ENCODE measurements around the gene SNX15. TPM values are rescaled to one million over a fixed set of nuclear protein-coding genes. Genes with fewer than 3 reads are reported as not detected.

Gene SNX15
- total RNA-seq, 2 donors from 2014 or later = 14.2 to 16.4 TPM

DNA sequence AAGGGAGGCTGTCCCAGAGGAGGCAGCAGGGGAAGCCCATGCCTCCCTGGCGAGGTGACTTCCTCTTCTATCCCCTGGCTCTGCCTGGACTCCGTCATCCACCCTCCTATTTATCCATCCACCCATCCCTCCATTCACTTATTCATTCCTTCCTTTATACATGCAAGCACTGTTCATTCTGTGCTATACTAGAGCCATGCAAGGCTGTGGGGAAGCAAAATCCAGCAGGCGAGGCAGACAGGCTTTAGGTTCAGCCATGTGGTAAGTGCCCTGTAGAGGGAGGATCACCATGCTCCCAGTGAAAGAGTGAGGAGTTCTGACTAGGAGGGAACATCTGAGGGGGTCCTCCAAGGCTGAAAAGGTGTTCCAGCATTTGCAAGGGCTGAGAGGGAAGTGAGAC lies 32.3 kb downstream of the SNX15 start:
- TF ChIP-seq, protein P1, sequence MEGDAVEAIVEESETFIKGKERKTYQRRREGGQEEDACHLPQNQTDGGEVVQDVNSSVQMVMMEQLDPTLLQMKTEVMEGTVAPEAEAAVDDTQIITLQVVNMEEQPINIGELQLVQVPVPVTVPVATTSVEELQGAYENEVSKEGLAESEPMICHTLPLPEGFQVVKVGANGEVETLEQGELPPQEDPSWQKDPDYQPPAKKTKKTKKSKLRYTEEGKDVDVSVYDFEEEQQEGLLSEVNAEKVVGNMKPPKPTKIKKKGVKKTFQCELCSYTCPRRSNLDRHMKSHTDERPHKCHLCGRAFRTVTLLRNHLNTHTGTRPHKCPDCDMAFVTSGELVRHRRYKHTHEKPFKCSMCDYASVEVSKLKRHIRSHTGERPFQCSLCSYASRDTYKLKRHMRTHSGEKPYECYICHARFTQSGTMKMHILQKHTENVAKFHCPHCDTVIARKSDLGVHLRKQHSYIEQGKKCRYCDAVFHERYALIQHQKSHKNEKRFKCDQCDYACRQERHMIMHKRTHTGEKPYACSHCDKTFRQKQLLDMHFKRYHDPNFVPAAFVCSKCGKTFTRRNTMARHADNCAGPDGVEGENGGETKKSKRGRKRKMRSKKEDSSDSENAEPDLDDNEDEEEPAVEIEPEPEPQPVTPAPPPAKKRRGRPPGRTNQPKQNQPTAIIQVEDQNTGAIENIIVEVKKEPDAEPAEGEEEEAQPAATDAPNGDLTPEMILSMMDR (conservative IDR thresholded peaks at IDR 0.05) = no peak
- no peaks in the 10 kb centered on the region for H3K36me3 Mint-ChIP-seq (ENCODE audit: low read depth)
- Histone ChIP-seq H3K4me3 (ENCODE audit: low read length) (no peak overlapping the region), H3K9me3 (ENCODE audit: control insufficient read depth, low read length) (no peaks in the 10 kb centered on the region), H3K27ac (ENCODE audit: low read depth, low read length) (no peak overlapping the region), H3K36me3 (ENCODE audit: control insufficient read depth, insufficient read depth, low read length) (no peaks in the 10 kb centered on the region), H3K27me3 (ENCODE audit: control insufficient read depth, insufficient read depth, low read length, poor library complexity, severe bottlenecking) (no peaks in the 10 kb centered on the region), H3K4me1 (ENCODE audit: control insufficient read depth, insufficient read depth, low read length) (no peaks in the 10 kb centered on the region), H3K9ac (ENCODE audit: extremely low read depth, low read length, poor library complexity, severe bottlenecking) (no peak overlapping the region)
- H3K9me3 Mint-ChIP-seq = no peaks in the 10 kb centered on the region
- H3K27ac Mint-ChIP-seq = no peak overlapping the region
- no peak for DNase-seq
- H3K4me1 Mint-ChIP-seq = no peaks in the 10 kb centered on the region
- H3K4me3 Mint-ChIP-seq = no peak overlapping the region
- WGBS, 2 experiments (ENCODE audit: insufficient coverage in 1 of 2, insufficient read length in 1 of 2) = 81 to 85% methylated on average over 2 to 3 of the region's 3 CpGs
- H3K27me3 Mint-ChIP-seq (ENCODE audit: insufficient read depth) = peaks cover 4% of the 10 kb centered on the region

DNA sequence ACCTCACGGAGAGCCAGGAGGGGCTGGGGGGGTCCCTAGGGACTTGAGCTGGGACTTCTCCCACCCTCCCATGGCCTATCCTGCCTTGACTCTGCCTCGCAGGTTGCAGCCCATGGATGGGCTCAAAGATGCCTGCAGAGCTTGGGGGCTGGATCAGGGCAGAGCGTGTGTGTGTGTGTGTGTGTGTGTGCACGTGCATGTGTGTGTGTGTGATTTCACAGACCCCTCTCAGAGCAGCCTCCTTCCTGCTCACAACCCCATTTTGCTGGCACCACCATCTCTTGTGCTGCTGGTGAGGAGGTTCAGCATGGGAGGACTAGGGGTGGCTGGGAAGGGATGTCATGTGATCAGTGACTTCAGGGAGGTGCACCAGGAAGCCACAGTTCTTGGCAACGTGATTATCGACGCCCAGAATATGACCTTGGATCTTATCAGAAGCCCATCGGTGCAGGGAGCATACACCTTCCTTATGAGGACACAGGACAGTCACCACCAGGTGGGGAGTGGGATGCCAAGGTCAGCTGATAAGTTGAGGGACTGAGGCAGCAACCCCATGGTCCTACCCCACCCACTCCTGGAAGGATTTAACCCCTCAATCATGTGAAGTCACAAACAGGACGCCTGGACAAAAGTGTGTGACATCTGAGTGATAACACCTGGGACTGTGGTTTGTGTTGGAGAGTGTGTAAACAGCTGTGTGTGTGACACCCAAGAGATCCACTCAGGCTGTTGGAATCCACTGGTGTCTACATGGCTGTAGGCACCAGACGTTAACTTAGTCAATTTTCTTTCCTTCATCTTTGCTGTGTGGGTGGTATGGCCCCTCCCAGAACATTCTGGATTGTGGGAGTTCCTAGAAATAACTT lies 33.0 kb downstream of the SNX15 start:
- Histone ChIP-seq H3K27ac (ENCODE audit: low read depth, low read length) (no peak overlapping the region), H3K36me3 (ENCODE audit: control insufficient read depth, insufficient read depth, low read length) (no peaks in the 10 kb centered on the region), H3K9me3 (ENCODE audit: control insufficient read depth, low read length) (no peaks in the 10 kb centered on the region), H3K9ac (ENCODE audit: extremely low read depth, low read length, poor library complexity, severe bottlenecking) (no peak overlapping the region), H3K27me3 (ENCODE audit: control insufficient read depth, insufficient read depth, low read length, poor library complexity, severe bottlenecking) (no peaks in the 10 kb centered on the region), H3K4me1 (ENCODE audit: control insufficient read depth, insufficient read depth, low read length) (no peaks in the 10 kb centered on the region), H3K4me3 (ENCODE audit: low read length) (no peak overlapping the region)
- Mint-ChIP-seq H3K9me3 (no peaks in the 10 kb centered on the region), H3K4me1 (no peaks in the 10 kb centered on the region), H3K27me3 (ENCODE audit: insufficient read depth) (peaks cover 4% of the 10 kb centered on the region), H3K27ac (no peak overlapping the region), H3K36me3 (ENCODE audit: low read depth) (no peaks in the 10 kb centered on the region), H3K4me3 (no peak overlapping the region)
- WGBS, 2 experiments (ENCODE audit: insufficient coverage in 1 of 2, insufficient read length in 1 of 2) = 89 to 94% methylated on average over 3 to 9 of the region's 10 CpGs
- DNase-seq = no peak
- TF ChIP-seq, protein P1 (conservative IDR thresholded peaks at IDR 0.05) = no peak

DNA sequence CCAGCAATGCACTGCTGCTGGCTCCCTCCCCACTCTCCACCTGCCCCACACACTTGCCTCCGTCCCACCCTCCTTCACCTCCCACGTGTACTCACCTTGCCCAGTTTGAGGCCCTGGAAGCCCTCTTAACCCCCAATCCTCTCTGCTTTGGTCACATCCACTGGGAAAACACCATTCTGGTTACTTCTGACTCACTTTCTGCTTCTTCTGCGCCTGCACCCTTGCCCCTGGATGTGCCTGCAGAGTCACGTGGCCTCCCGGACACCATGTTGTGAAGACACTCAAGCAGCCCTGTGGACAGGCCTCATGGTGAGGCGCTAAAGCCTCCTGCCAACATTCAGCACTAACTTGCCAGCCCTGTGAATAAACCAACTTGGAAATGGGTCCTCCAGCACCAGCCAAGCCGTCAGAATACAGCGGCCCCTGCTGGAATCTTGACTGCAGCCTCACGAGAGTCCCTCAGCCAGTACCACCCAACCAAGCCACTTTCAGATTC lies 33.7 kb downstream of the SNX15 start:
- H3K27ac ChIP-seq (ENCODE audit: low read depth, low read length) = no peak overlapping the region
- TF ChIP-seq, protein P1 (conservative IDR thresholded peaks at IDR 0.05) = peak; percentile 75
- H3K4me1 Mint-ChIP-seq = no peaks in the 10 kb centered on the region
- no peak overlapping the region for H3K4me3 Mint-ChIP-seq
- WGBS, 2 experiments (ENCODE audit: insufficient coverage in 1 of 2, insufficient read length in 1 of 2) = 52 to 75% methylated on average over 4 to 9 of the region's 9 CpGs
- peak overlapping the region; percentile 10 for H3K27ac Mint-ChIP-seq
- no peak overlapping the region for H3K4me3 ChIP-seq (ENCODE audit: low read length)
- H3K27me3 Mint-ChIP-seq (ENCODE audit: insufficient read depth) = peaks cover 4% of the 10 kb centered on the region
- H3K9ac ChIP-seq (ENCODE audit: extremely low read depth, low read length, poor library complexity, severe bottlenecking) = no peak overlapping the region
- H3K36me3 Mint-ChIP-seq (ENCODE audit: low read depth) = no peaks in the 10 kb centered on the region
- H3K27me3 ChIP-seq (ENCODE audit: control insufficient read depth, insufficient read depth, low read length, poor library complexity, severe bottlenecking) = no peaks in the 10 kb centered on the region
- no peaks in the 10 kb centered on the region for H3K36me3 ChIP-seq (ENCODE audit: control insufficient read depth, insufficient read depth, low read length)
- DNase-seq = peak; percentile 87
- H3K9me3 Mint-ChIP-seq = no peaks in the 10 kb centered on the region
- H3K4me1 ChIP-seq (ENCODE audit: control insufficient read depth, insufficient read depth, low read length) = no peaks in the 10 kb centered on the region
- H3K9me3 ChIP-seq (ENCODE audit: control insufficient read depth, low read length) = no peaks in the 10 kb centered on the region

Measured in endodermal cell (in vitro differentiated cells).